ENCODE results near the gene EHMT2.

GRCh38 chr6:31851485-31851832 lies 46.0 kb downstream of the EHMT2 start:
- TF ChIP-seq CTCF (IDR thresholded peaks at IDR 0.05) (no peak), POLR2A (IDR thresholded peaks at IDR 0.05) (no peak)
